ENCODE results near the gene RASAL3.

- TF ChIP-seq CTCF (IDR thresholded peaks at IDR 0.05) (no peak), POLR2A (IDR thresholded peaks at IDR 0.05) (no peak)
Measured at GRCh38 chr19:15498156-15498858, 34.0 kb upstream of the RASAL3 start.
